ENCODE results near the gene PGBD1. TPM values are rescaled to one million over a fixed set of nuclear protein-coding genes. Genes with fewer than 3 reads are reported as not detected.
A peak's percentile ranks its signal among the peaks of the same experiment; 100 is the strongest.

Gene PGBD1
- total RNA-seq, 1 experiment from 2014 or later: 2.5 TPM

GRCh38 chr6:28349344-28349891, 68.0 kb downstream of the PGBD1 start:
- TF ChIP-seq, protein P1, sequence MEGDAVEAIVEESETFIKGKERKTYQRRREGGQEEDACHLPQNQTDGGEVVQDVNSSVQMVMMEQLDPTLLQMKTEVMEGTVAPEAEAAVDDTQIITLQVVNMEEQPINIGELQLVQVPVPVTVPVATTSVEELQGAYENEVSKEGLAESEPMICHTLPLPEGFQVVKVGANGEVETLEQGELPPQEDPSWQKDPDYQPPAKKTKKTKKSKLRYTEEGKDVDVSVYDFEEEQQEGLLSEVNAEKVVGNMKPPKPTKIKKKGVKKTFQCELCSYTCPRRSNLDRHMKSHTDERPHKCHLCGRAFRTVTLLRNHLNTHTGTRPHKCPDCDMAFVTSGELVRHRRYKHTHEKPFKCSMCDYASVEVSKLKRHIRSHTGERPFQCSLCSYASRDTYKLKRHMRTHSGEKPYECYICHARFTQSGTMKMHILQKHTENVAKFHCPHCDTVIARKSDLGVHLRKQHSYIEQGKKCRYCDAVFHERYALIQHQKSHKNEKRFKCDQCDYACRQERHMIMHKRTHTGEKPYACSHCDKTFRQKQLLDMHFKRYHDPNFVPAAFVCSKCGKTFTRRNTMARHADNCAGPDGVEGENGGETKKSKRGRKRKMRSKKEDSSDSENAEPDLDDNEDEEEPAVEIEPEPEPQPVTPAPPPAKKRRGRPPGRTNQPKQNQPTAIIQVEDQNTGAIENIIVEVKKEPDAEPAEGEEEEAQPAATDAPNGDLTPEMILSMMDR (IDR thresholded peaks at IDR 0.05; ENCODE audit: unreplicated experiment): no peak
- Mint-ChIP-seq H3K27me3 (ENCODE audit: insufficient read depth, unreplicated experiment) (peaks cover 20% of the 10 kb centered on the region), H3K4me1 (ENCODE audit: insufficient read depth, unreplicated experiment) (peaks cover 12% of the 10 kb centered on the region), H3K9me3 (ENCODE audit: unreplicated experiment) (no peaks in the 10 kb centered on the region), H3K4me3 (ENCODE audit: unreplicated experiment) (peak overlapping the region; percentile 99), H3K36me3 (ENCODE audit: insufficient read depth, unreplicated experiment) (peaks cover 5% of the 10 kb centered on the region), H3K27ac (ENCODE audit: low read depth, unreplicated experiment) (peak overlapping the region; percentile 93)
- ChIA-PET POLR2A (interaction anchor here (0.6 to 7.6 kb wide), 18 partner anchors 9 to 619 kb away, joined by 3 to 110 read pairs (median 4); partner anchors contain the start of genes PGBD1, ZKSCAN4, ZKSCAN8 and ZSCAN16), CTCF (interaction anchor here (1.2 to 1.6 kb wide), 2 partner anchors 34 to 68 kb away, joined by 3 to 6 read pairs; partner anchors contain the start of gene PGBD1)
- DNase-seq (ENCODE audit: unreplicated experiment): no peak
- intact Hi-C loops (cut with micrococcal nuclease): loop anchor here (1.0 kb wide), 1 partner anchor 97 kb away; the partner anchor contains the start of gene ZKSCAN4
- BruUV-seq (replicated peaks): no TSS peak

- TF ChIP-seq, protein P1 (IDR thresholded peaks at IDR 0.05; ENCODE audit: unreplicated experiment): no peak
- H3K27ac Mint-ChIP-seq (ENCODE audit: low read depth, unreplicated experiment): peak within 1 kb of the TSS; percentile 93
- peak; percentile 82 for DNase-seq (ENCODE audit: unreplicated experiment)
- TSS peak; percentile 70 for BruUV-seq (replicated peaks)
- POLR2A ChIA-PET: interaction anchor here (0.6 to 7.6 kb wide), 22 partner anchors 8 to 618 kb away, joined by 3 to 110 read pairs (median 4); partner anchors contain the start of genes PGBD1, ZKSCAN4, ZKSCAN8 and ZSCAN16
- peaks cover 12% of the 10 kb centered on the region for H3K4me1 Mint-ChIP-seq (ENCODE audit: insufficient read depth, unreplicated experiment)
- peaks cover 20% of the 10 kb centered on the region for H3K27me3 Mint-ChIP-seq (ENCODE audit: insufficient read depth, unreplicated experiment)
- H3K36me3 Mint-ChIP-seq (ENCODE audit: insufficient read depth, unreplicated experiment): peaks cover 5% of the 10 kb centered on the region
- CTCF ChIA-PET: interaction anchor here (1.2 to 1.6 kb wide), 2 partner anchors 33 to 69 kb away, joined by 3 to 6 read pairs; partner anchors contain the start of gene PGBD1
- H3K4me3 Mint-ChIP-seq (ENCODE audit: unreplicated experiment): peak within 1 kb of the TSS; percentile 99
- intact Hi-C loops (cut with micrococcal nuclease): loop anchor here (1.0 kb wide), 1 partner anchor 98 kb away; the partner anchor contains the start of gene ZKSCAN4
- no peaks in the 10 kb centered on the region for H3K9me3 Mint-ChIP-seq (ENCODE audit: unreplicated experiment)
These were observed 68.7 kb downstream of the PGBD1 start, which contains the start of gene ZKSCAN3 for GRCh38 chr6:28349892-28350737. ZKSCAN3 (plus strand) TSS chr6:28349947; CDS start chr6:28359587, 9,640 bp downstream.

GRCh38 chr6:28351087-28351486, 69.7 kb downstream of the PGBD1 start:
- DNase-seq (ENCODE audit: unreplicated experiment): no peak
- Mint-ChIP-seq H3K27ac (ENCODE audit: low read depth, unreplicated experiment) (no peak overlapping the region), H3K27me3 (ENCODE audit: insufficient read depth, unreplicated experiment) (peaks cover 18% of the 10 kb centered on the region), H3K36me3 (ENCODE audit: insufficient read depth, unreplicated experiment) (peaks cover 5% of the 10 kb centered on the region), H3K9me3 (ENCODE audit: unreplicated experiment) (no peaks in the 10 kb centered on the region), H3K4me1 (ENCODE audit: insufficient read depth, unreplicated experiment) (peaks cover 12% of the 10 kb centered on the region), H3K4me3 (ENCODE audit: unreplicated experiment) (peak overlapping the region; percentile 99)
- no TSS peak for BruUV-seq (replicated peaks)
- TF ChIP-seq, protein P1 (IDR thresholded peaks at IDR 0.05; ENCODE audit: unreplicated experiment): no peak
- intact Hi-C loops (cut with micrococcal nuclease): no loop called here
- ChIA-PET CTCF (interaction anchor here (0.6 kb wide), 1 partner anchor 203 kb away, joined by 3 read pairs; no protein-coding TSS in a partner anchor), POLR2A (interaction anchor here (0.6 to 7.6 kb wide), 9 partner anchors 15 to 467 kb away, joined by 3 to 110 read pairs (median 9); partner anchors contain the start of genes ZKSCAN4, ZKSCAN8, ZSCAN26 and ZSCAN31)
